H1 (cell line): ENCODE data around the gene AP4B1. TPM values are rescaled to one million over a fixed set of nuclear protein-coding genes. Genes with fewer than 3 reads are reported as not detected.

Source experiments
- CTCF ChIA-PET: fragments of 300-600 bp; sonication (Branson Sonifier 250); formaldehyde crosslinking; loops from one replicate; lab custom pipeline; 2021; ENCODE audit not compliant: partially characterized antibody; lab: Charles Lee
- POLR2A ChIA-PET: fragments of 300-600 bp; sonication (Branson Sonifier 250); formaldehyde crosslinking; loops from one replicate; lab custom pipeline; 2021; ENCODE audit warnings: inconsistent platforms; ENCODE audit not compliant: partially characterized antibody; lab: Charles Lee
- DNase-seq, 2 experiments: peaks; one replicate each; pipeline versions ENCODE4 v3.0.0 to v3.0.0-alpha.2; 2010 to 2022; ENCODE audit warnings: low spot score in 2 of 2, low read depth in 1 of 2, mixed read lengths in 1 of 2
- FAIRE-seq: peaks from 2 replicates; lab custom pipeline; 2011; peaks lifted over from hg19 to GRCh38; lab: Jason Lieb, UNC
- H2AFZ ChIP-seq: 2 replicates; pipeline ENCODE4 v1.8.1; 2012; ENCODE audit warnings: low read length, inconsistent platforms
- H2AK5ac ChIP-seq: 2 replicates; pipeline ENCODE4 v1.6.1; 2013; ENCODE audit warnings: low read depth, low read length
- H2BK120ac ChIP-seq: replicated peaks from 2 replicates; pipeline ENCODE3; 2013; ENCODE audit warnings: low read depth, low read length, inconsistent platforms
- H2BK12ac ChIP-seq: 2 replicates; pipeline ENCODE4 v1.6.1; 2013; ENCODE audit warnings: low read depth, low read length
- H2BK15ac ChIP-seq: 2 replicates; pipeline ENCODE4 v1.6.1; 2013; ENCODE audit warnings: low read length
- H2BK20ac ChIP-seq: 2 replicates; pipeline ENCODE4 v1.6.1; 2013; ENCODE audit warnings: low read length
- H2BK5ac ChIP-seq: 2 replicates; pipeline ENCODE4 v1.6.1; 2013; ENCODE audit warnings: low read depth, low read length
- H3K14ac ChIP-seq: 2 replicates; pipeline ENCODE4 v1.6.1; 2013; ENCODE audit warnings: inconsistent platforms; ENCODE audit not compliant: insufficient read length
- H3K18ac ChIP-seq: 2 replicates; pipeline ENCODE4 v1.6.1; 2013; ENCODE audit warnings: low read length; ENCODE audit errors: extremely low read depth
- H3K23ac ChIP-seq: 2 replicates; pipeline ENCODE4 v1.6.1; 2013; ENCODE audit warnings: inconsistent platforms; ENCODE audit not compliant: insufficient read length
- H3K23me2 ChIP-seq: 2 replicates; pipeline ENCODE4 v1.6.1; 2013; ENCODE audit warnings: low read depth, low read length
- H3K27ac ChIP-seq: 2 replicates; pipeline ENCODE4 v1.6.1; 2011; ENCODE audit warnings: low read depth, low read length, inconsistent platforms
- H3K27me3 ChIP-seq, 4 experiments: replicated peaks in 1 of 4; 1 replicate in 1 of 4; 2 replicates in 3 of 4; pipeline versions ENCODE4 v1.6.1 to v1.8.1; 2011 to 2013; ENCODE audit warnings: low read length in 3 of 4, mild to moderate bottlenecking in 3 of 4, inconsistent platforms in 2 of 4, mixed read lengths in 2 of 4, moderate library complexity in 1 of 4; ENCODE audit not compliant: control insufficient read depth in 3 of 4, insufficient read depth in 3 of 4; ENCODE audit errors: extremely low read depth in 1 of 4
- H3K36me3 ChIP-seq, 4 experiments: 2 replicates each; pipeline versions ENCODE4 v1.6.1 to v1.8.1; 2011 to 2013; ENCODE audit warnings: mild to moderate bottlenecking in 4 of 4, low read length in 3 of 4, moderate library complexity in 2 of 4, control low read depth in 1 of 4, inconsistent platforms in 1 of 4; ENCODE audit not compliant: insufficient read depth in 4 of 4, control insufficient read depth in 2 of 4
- H3K4ac ChIP-seq: replicated peaks from 2 replicates; pipeline ENCODE3; 2013; ENCODE audit warnings: low read length, low read depth, mixed read lengths, inconsistent platforms; ENCODE audit not compliant: insufficient read length
- H3K4me1 ChIP-seq, 4 experiments: replicated peaks in 1 of 4; 1 replicate in 1 of 4; 2 replicates in 3 of 4; pipeline versions ENCODE4 v1.6.1 to v1.8.1; 2011 to 2013; ENCODE audit warnings: low read length in 3 of 4, inconsistent platforms in 2 of 4, mixed read lengths in 1 of 4; ENCODE audit not compliant: insufficient read depth in 4 of 4, control insufficient read depth in 3 of 4
- H3K4me2 ChIP-seq, 2 experiments: 2 replicates each; pipeline versions ENCODE4 v1.6.1 to v1.8.1; 2011 to 2013; ENCODE audit warnings: low read depth in 2 of 2, low read length in 2 of 2, control low read depth in 1 of 2, inconsistent platforms in 1 of 2, mild to moderate bottlenecking in 1 of 2; ENCODE audit not compliant: insufficient read depth in 1 of 2
- H3K4me3 ChIP-seq, 4 experiments: fragments of 200-600, 300-600 bp in 1 of 4; sonication (generic), shearing (Covaris generic), sonication (Bioruptor Twin) in 1 of 4; 2 replicates each; pipeline versions ENCODE4 v1.5.1 to v1.8.1; 2011 to 2016; ENCODE audit warnings: low read length in 4 of 4, low read depth in 3 of 4, control low read depth in 2 of 4, inconsistent platforms in 2 of 4, mild to moderate bottlenecking in 2 of 4, mixed read lengths in 1 of 4, moderate library complexity in 1 of 4; ENCODE audit not compliant: insufficient read depth in 2 of 4; ENCODE audit errors: extremely low read depth in 1 of 4
- H3K56ac ChIP-seq: replicated peaks from 2 replicates; pipeline ENCODE3; 2013; ENCODE audit warnings: low read depth, mild to moderate bottlenecking, mixed read lengths, low read length, inconsistent platforms; ENCODE audit not compliant: insufficient read length
- H3K79me1 ChIP-seq: 2 replicates; pipeline ENCODE4 v1.6.1; 2013; ENCODE audit warnings: low read depth, low read length, control low read depth
- H3K79me2 ChIP-seq, 2 experiments: 2 replicates each; pipeline versions ENCODE4 v1.6.1 to v1.8.1; 2012 to 2013; ENCODE audit warnings: low read length in 2 of 2, mild to moderate bottlenecking in 2 of 2, inconsistent platforms in 1 of 2; ENCODE audit not compliant: insufficient read depth in 2 of 2, control insufficient read depth in 1 of 2
- H3K9ac ChIP-seq, 4 experiments: replicated peaks in 1 of 4; 1 replicate in 1 of 4; 2 replicates in 3 of 4; pipeline versions ENCODE4 v1.6.1 to v1.8.1; 2011 to 2013; ENCODE audit warnings: low read depth in 3 of 4, low read length in 3 of 4, control low read depth in 2 of 4, mild to moderate bottlenecking in 2 of 4, moderate library complexity in 2 of 4, inconsistent platforms in 1 of 4; ENCODE audit errors: extremely low read depth in 1 of 4
- H3K9me3 ChIP-seq, 2 experiments: 2 replicates each; pipeline versions ENCODE4 v1.6.1 to v1.8.1; 2012 to 2013; ENCODE audit warnings: mild to moderate bottlenecking in 2 of 2, moderate library complexity in 2 of 2, control low read depth in 1 of 2, inconsistent platforms in 1 of 2, low read depth in 1 of 2, low read length in 1 of 2, mixed read lengths in 1 of 2; ENCODE audit not compliant: insufficient read depth in 2 of 2
- H4K20me1 ChIP-seq, 2 experiments: replicated peaks in 1 of 2; 2 replicates each; pipeline versions ENCODE3 to v1.8.1; 2011 to 2013; ENCODE audit warnings: inconsistent platforms in 2 of 2, low read length in 2 of 2, mild to moderate bottlenecking in 1 of 2; ENCODE audit not compliant: insufficient read depth in 2 of 2, control insufficient read depth in 1 of 2
- H4K5ac ChIP-seq: 2 replicates; pipeline ENCODE4 v1.6.1; 2013; ENCODE audit warnings: low read length, low read depth, mixed read lengths, inconsistent platforms; ENCODE audit not compliant: insufficient read length
- H4K8ac ChIP-seq: 2 replicates; pipeline ENCODE4 v1.8.0; 2013; ENCODE audit warnings: mild to moderate bottlenecking, moderate library complexity, low read length, inconsistent platforms; ENCODE audit not compliant: insufficient read depth; ENCODE audit errors: extremely low read depth
- H4K91ac ChIP-seq: replicated peaks from 2 replicates; pipeline ENCODE3; 2013; ENCODE audit warnings: low read length, mixed read lengths, inconsistent platforms; ENCODE audit not compliant: insufficient read length
- PHF8 ChIP-seq: fragments of 200-600 bp; sonication (generic); conservative IDR thresholded peaks from 2 replicates; pipeline ENCODE4 v1.7.1; 2012; ENCODE audit warnings: low read depth, mild to moderate bottlenecking, inconsistent platforms, low read length, moderate library complexity
- WGBS, 2 experiments: shearing (Covaris generic) in 1 of 2; methylation state at CpG; one replicate each; pipeline versions ENCODE4 v1.1.6 to v1.1.7; 2013 to 2015; ENCODE audit warnings: low lambda C conversion rate in 2 of 2, mixed read lengths in 2 of 2, inconsistent platforms in 1 of 2, low coverage in 1 of 2, missing lambda C conversion rate in 1 of 2; ENCODE audit not compliant: insufficient replicate concordance in 2 of 2, insufficient coverage in 1 of 2, insufficient read length in 1 of 2; ENCODE audit errors: extremely low coverage in 1 of 2, missing lambda C conversion rate in 1 of 2; 5-methylcytosine and 5-hydroxymethylcytosine counted together
- polyA plus RNA-seq, 7 experiments: library from polyadenylated mRNA; depleted of rRNA in 3 of 7; stranded (reverse) in 5 of 7; unstranded in 2 of 7; fragments of >200 nt in 5 of 7; fragments of 200-250 nt in 2 of 7; gene quantifications; 1 replicate in 5 of 7; 2 replicates in 1 of 7; 4 replicates in 1 of 7; pipeline versions ENCODE4 v1.2.1 to v1.2.3, GENCODE V29; 2011 to 2013; ENCODE audit warnings: missing spikeins in 2 of 7, mixed read lengths in 2 of 7
- total RNA-seq: library from RNA; stranded (reverse); fragmentation: NEBNext Ultra II Directional; extraction: Animal tissue kit (Norgen Biotek cat#: 25700); gene quantifications from 2 replicates; pipeline ENCODE4 v1.2.1, GENCODE V29; 2021

AP4B1 gene
- total and polyA plus RNA-seq, 2 of the 8 experiments (the other 6 are each of a cell fraction or from before 2014, with no cell fraction given): 8.9 to 9.0 TPM

DNA sequence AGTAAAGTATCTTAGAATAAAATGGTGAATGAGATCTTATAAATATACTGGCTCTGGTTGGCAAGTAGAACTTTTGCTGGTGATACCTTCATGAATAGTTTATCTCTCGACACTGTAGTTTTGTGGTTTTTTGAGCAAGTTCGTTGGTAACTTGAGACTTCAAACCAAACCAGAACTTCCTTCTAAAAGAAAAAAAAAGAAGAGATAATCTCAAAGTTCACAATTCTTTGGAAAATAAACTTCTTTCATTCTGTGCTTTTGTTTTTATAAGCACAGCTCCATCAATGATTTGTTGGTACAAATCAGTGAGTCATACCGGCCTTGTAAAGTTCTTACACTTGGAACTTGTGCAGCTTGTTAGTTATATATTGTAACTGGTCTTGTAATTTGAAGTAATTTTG is 26.9 kb upstream of the AP4B1 start:
- Histone ChIP-seq H3K18ac (no peak overlapping the region), H2AFZ (no peak overlapping the region), H3K36me3 (no peaks in the 10 kb centered on the region), H2BK20ac (no peak overlapping the region), H3K27me3 (no peaks in the 10 kb centered on the region), H2BK5ac (no peak overlapping the region), H4K91ac (no peak overlapping the region), H3K23ac (no peak overlapping the region), H3K14ac (no peak overlapping the region)
- POLR2A ChIA-PET: interaction anchor here (1.3 to 4.4 kb wide), 3 partner anchors 8 to 27 kb away, joined by 6 to 66 read pairs (median 15); partner anchors contain the start of genes AP4B1 and DCLRE1B
- TF ChIP-seq PHF8: no peak
- TF ChIP-seq, all 59 proteins: peak for 0
- no peak overlapping the region for H4K5ac ChIP-seq
- peaks cover 5% of the 10 kb centered on the region for H3K79me1 ChIP-seq
- no peaks in the 10 kb centered on the region for H3K9me3 ChIP-seq
- H3K56ac ChIP-seq: no peak overlapping the region
- H3K9ac ChIP-seq: no peak overlapping the region
- H3K4me1 ChIP-seq: peaks cover 0 to 4% (median under 1%) of the 10 kb centered on the region in 4 experiments; a peak in 4 of 7 replicates
- 86% methylated on average over 3 of the region's 3 CpGs; no CpG with 5 or more reads in 1 of the 2 experiments for WGBS, 2 experiments
- peaks cover 12% of the 10 kb centered on the region for H3K23me2 ChIP-seq
- H4K8ac ChIP-seq: no peak overlapping the region
- peaks cover 19 to 65% of the 10 kb centered on the region in 2 experiments for H3K79me2 ChIP-seq
- no peak overlapping the region for H2AK5ac ChIP-seq
- H3K4me3 ChIP-seq: peak overlapping the region in 2 of 4 experiments; percentile 91 to 99; a peak in 1 of 8 replicates
- no peak overlapping the region for H3K27ac ChIP-seq
- H4K20me1 ChIP-seq: peaks cover 0 to 7% of the 10 kb centered on the region in 2 experiments
- H2BK12ac ChIP-seq: no peak overlapping the region
- FAIRE-seq (no peak), DNase-seq (no peak)
- H3K4ac ChIP-seq: no peak overlapping the region
- CTCF ChIA-PET: interaction anchor here (1.1 to 4.5 kb wide), 4 partner anchors 10 to 1546 kb away, joined by 3 to 20 read pairs (median 4); partner anchors contain the start of genes AP4B1 and DCLRE1B
- H3K4me2 ChIP-seq: peak overlapping the region; percentile 35 to 84; a peak in 1 of 4 replicates
- H2BK120ac ChIP-seq: no peak overlapping the region
- H2BK15ac ChIP-seq: no peak overlapping the region
